DMS79 (cell line): ENCODE results near the gene DPP7.
A peak's percentile ranks its signal among the peaks of the same experiment; 100 is the strongest.
"Not testable (repeated sequence)": the region's sequence is repeated elsewhere in the genome, so short reads cannot be mapped to it uniquely, and the experiment has no call there.

Experiments used
- DNase-seq: peaks from one replicate; lab custom pipeline; 2025; lab: John Stamatoyannopoulos, UW

Gene DPP7

GRCh38 chr9:137070906-137071275 lies 43.6 kb downstream of the DPP7 start:
- peak; percentile 88 for DNase-seq

GRCh38 chr9:137070201-137070905 lies 44.2 kb downstream of the DPP7 start, which contains the start of gene SAPCD2:
TSS of gene SAPCD2 (minus strand) at chr9:137070557. CDS start at chr9:137070460, 97 bp downstream.
- peak; percentile 91 for DNase-seq

- DNase-seq, result no peak
Measured at GRCh38 chr9:137069508-137070091, 44.9 kb downstream of the DPP7 start.

- no peak for DNase-seq
Measured at GRCh38 chr9:137068539-137069507, 45.7 kb downstream of the DPP7 start.

GRCh38 chr9:137067860-137068538 lies 46.5 kb downstream of the DPP7 start:
- DNase-seq, result peak; percentile 74

- no peak for DNase-seq
Measured at GRCh38 chr9:137066096-137066861, 48.3 kb downstream of the DPP7 start.

- DNase-seq, result no peak
Measured at GRCh38 chr9:137065336-137065967, 49.1 kb downstream of the DPP7 start.

GRCh38 chr9:137064880-137065164 lies 49.7 kb downstream of the DPP7 start:
- DNase-seq, result no peak

GRCh38 chr9:137064027-137064879 lies 50.3 kb downstream of the DPP7 start:
- no peak for DNase-seq

GRCh38 chr9:137063311-137064026 lies 51.1 kb downstream of the DPP7 start:
- DNase-seq, result no peak

GRCh38 chr9:137062798-137063197 lies 51.7 kb downstream of the DPP7 start:
- DNase-seq, result not testable (repeated sequence)

- no peak for DNase-seq
Measured at GRCh38 chr9:137062384-137062783, 52.1 kb downstream of the DPP7 start.
